HG02970 (cell line): ENCODE data around the gene SSX5.
"Not testable (repeated sequence)": the region's sequence is repeated elsewhere in the genome, so short reads cannot be mapped to it uniquely, and the experiment has no call there.

Experiments used
- ATAC-seq: cut with Tn5 transposase; IDR thresholded peaks from one replicate; pipeline ENCODE4 v1.9.1; 2021; ENCODE audit warnings: mild to moderate bottlenecking, moderate library complexity, moderate number of reproducible peaks; ENCODE audit not compliant: unreplicated experiment, low FRiP score

SSX5 gene

GRCh38 chrX:48196745-48197201 lies at the start of gene SSX5:
SSX5 (minus strand) TSS chrX:48196795; CDS start chrX:48195358, 1,437 bp downstream.
- no peak for ATAC-seq

DNA sequence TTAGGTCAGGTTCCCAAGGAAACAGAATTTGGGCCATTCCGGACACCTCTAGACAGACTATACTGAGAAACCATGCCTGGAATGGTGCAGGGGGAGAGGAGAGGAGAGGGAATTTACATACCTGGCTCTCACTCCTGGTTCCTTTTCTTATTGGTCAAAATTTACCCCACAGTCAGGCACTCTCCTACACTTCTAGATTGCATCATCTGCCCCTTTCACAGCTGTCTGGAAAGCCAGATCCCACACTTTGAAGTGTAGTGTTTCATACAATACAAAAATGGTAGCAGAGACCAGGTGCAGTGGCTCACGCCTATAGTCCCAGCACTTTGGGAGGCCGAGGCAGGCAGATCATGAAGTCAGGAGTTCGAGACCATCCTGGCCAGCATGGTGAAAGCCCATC lies 27.6 kb upstream of the SSX5 start:
- ATAC-seq, result not testable (repeated sequence)

DNA sequence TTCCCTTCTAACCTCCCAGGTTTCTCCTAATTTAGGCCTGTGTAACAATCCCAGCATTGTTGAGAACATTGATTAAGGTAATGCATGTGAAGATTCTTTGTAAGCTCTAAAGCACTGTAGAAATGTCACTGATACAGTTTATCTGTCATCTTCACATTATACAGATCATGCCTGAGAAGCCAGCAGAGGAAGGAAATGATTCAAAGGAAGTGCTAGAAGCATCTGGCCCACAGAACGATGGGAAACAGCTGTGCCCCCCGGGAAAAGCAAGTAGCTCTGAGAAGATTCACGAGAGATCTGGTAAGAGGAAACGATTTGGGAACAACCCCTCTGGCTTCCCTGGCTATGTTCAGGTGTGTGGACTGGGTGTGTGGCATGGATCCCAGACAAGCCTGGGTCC lies 17.7 kb upstream of the SSX5 start:
- not testable (repeated sequence) for ATAC-seq

GRCh38 chrX:48190024-48190423 lies 6.6 kb downstream of the SSX5 start:
- ATAC-seq, result not testable (repeated sequence)

DNA sequence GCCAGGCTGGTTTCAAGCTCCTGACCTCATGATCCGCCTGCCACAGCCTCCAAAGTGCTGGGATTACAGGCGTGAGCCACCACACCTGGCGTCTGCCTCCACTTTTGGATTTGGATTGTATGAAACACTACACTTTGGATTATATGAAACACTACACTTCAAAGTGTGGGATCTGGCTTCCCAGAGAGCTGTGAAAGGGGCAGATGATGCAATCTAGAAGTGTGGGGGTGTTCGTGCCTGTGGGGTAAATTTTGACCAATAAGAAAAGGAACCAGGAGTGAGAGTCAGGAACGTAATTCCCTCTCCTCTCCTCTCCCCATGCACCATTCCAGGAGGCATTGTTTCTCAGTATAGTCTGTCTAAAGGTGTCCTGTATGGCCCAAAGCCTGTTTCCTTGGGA lies 14.7 kb downstream of the SSX5 start:
- not testable (repeated sequence) for ATAC-seq

GRCh38 chrX:48180811-48181210 lies 15.8 kb downstream of the SSX5 start:
- no peak for ATAC-seq

GRCh38 chrX:48179691-48180090 lies 16.9 kb downstream of the SSX5 start:
- ATAC-seq, result no peak

DNA sequence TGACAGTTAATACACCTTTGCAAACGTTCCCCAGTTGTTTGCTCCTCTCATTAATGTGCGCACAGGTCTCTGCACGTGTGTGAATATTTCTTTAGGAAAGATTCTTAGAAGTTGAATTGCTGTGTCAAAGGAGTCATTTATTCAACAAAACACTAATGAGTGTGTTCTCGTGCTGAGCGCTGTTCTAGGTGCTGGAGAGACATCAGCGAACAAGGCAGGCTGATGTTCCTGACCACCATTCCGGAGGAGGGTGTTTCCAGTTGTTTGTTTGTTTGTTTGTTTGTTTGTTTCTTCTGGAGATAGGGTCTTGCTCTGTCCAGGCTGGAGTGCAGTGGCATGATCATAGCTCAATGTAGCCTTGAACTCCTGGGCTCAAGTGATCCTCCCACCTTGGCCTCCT lies 30.3 kb downstream of the SSX5 start:
- ATAC-seq, result not testable (repeated sequence)

DNA sequence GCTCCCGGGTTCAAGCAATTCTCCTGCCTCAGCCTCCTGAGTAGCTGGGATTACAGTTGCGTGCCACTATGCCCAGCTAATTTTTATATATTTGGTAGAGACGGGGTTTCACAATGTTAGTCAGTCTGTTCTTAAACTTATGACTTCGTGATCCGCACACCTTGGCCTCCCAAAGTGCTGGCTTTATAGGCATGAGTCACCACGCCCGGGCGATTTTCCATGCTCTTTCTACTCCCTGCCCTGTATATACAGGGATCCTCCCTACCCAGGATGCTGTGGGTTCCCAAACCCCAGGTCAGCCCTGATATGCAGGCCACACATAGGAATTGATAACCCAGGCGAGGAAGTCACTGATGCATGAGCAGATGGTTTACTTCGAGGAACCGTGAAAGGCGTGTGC lies 31.4 kb downstream of the SSX5 start:
- ATAC-seq, result no peak

DNA sequence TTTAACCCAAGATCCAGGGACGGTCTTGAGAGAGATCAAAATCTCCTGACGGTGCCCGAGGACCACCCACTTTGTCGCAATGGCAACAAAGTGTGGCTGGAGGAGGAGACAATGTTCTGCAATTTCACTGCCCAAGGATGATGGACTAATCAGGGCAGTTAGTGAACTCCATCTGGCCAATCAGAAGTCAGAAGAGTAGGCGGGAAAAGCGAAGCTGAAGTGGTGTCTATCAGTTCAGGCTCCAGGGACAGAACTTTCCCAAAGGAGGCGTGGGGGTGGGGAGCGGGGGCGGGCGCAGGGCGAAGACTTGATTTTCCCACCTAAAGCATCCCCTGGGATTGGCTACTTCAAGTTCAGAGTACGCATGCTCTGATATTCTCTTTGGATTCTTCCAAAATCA lies 40.6 kb downstream of the SSX5 start:
- ATAC-seq, result no peak

- no peak for ATAC-seq
Observed at GRCh38 chrX:48154796-48155195, 41.8 kb downstream of the SSX5 start.

GRCh38 chrX:48153769-48154168 lies 42.8 kb downstream of the SSX5 start:
- no peak for ATAC-seq

DNA sequence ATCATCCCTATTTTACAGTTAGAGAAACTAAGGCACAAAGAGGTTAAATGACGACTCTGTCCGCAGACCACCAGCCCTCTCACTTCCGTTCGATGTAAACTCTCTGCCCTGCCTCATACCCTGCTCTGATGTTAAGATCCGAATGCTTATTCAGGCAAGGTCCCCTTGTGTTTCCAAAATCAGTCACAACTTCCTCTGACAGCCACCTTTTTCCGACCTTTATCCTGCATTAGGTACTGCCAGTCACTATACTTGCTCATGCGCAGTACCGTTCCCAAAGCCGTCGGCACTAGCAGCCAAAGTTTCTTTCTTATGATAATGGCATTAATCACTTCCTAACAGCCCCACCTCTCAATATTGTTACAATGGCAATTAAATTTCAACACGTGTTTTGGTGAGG lies 53.9 kb downstream of the SSX5 start:
- ATAC-seq, result not testable (repeated sequence)

- ATAC-seq, result not testable (repeated sequence)
Observed at GRCh38 chrX:48141810-48142508, 54.6 kb downstream of the SSX5 start.

GRCh38 chrX:48139076-48139475 lies 57.5 kb downstream of the SSX5 start:
- not testable (repeated sequence) for ATAC-seq
